Measurements from ENCODE around the gene ZNF346. TPM values are rescaled to one million over a fixed set of nuclear protein-coding genes. Genes with fewer than 3 reads are reported as not detected.

The ZNF346 gene
- total and polyA plus RNA-seq, 3 experiments from 2014 or later, result 16.8 to 22.0 (median 19.5) TPM

DNA sequence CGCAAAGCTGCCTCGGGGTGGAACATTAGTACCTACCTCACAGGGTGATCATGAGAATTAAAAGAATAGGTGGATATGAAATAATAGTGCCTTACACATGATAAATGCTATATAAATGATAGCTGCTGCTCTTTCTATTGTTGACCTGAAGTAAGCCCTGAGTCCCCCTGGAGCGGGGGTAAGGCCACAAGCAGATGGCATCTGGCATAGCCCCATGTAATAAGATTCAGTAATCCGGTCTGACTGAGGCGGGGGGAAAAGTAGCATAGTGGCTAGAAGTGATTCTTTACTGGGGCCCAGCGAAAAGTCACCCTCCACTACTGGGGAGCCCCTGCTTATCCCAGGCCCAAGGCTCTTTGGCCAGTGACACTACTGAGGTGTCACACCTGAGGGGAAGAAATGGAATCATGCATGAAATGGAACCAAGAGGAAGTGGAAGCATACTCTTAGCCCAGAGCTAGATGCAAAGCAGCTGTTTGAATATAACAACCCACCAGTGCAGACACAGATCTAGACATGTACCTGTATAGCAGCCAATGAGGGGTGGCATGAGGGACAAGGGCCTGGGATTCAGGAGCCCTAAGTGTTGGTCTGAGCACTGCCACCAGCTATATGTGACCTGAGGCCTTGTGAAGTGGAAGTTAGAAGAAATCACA is 48.2 kb downstream of the ZNF346 start:
- no peak overlapping the region for H3K4me3 ChIP-seq (ENCODE audit: low read length)
- Mint-ChIP-seq H3K4me1 (peaks cover 3 to 5% (median 5%) of the 10 kb centered on the region in 3 donors), H3K27me3 (no peaks in the 10 kb centered on the region), H3K9me3 (no peaks in the 10 kb centered on the region), H3K27ac (peak overlapping the region in 3 of 8 donors; percentile 25 to 65 (median 56)), H3K4me3 (no peak overlapping the region), H3K36me3 (peaks cover 0 to 25% (median 12%) of the 10 kb centered on the region in 3 donors)
- no peaks in the 10 kb centered on the region for H3K9me3 ChIP-seq (ENCODE audit: low read length)
- no peaks in the 10 kb centered on the region for H3K27me3 ChIP-seq (ENCODE audit: insufficient read depth, low read length, poor library complexity, severe bottlenecking)
- no peak overlapping the region for H3K27ac ChIP-seq (ENCODE audit: low read depth, low read length)
- H3K36me3 ChIP-seq (ENCODE audit: insufficient read depth, low read length), result no peaks in the 10 kb centered on the region
- no peaks in the 10 kb centered on the region for H3K4me1 ChIP-seq (ENCODE audit: insufficient read depth, low read length)
- CTCF ChIA-PET, result interaction anchor here (0.5 to 5.0 kb wide), 6 partner anchors 9 to 84 kb away, joined by 3 to 31 read pairs (median 7); partner anchors contain the start of gene FGFR4
- POLR2A ChIA-PET, result no interaction called here
- DNase-seq, result no peak

DNA sequence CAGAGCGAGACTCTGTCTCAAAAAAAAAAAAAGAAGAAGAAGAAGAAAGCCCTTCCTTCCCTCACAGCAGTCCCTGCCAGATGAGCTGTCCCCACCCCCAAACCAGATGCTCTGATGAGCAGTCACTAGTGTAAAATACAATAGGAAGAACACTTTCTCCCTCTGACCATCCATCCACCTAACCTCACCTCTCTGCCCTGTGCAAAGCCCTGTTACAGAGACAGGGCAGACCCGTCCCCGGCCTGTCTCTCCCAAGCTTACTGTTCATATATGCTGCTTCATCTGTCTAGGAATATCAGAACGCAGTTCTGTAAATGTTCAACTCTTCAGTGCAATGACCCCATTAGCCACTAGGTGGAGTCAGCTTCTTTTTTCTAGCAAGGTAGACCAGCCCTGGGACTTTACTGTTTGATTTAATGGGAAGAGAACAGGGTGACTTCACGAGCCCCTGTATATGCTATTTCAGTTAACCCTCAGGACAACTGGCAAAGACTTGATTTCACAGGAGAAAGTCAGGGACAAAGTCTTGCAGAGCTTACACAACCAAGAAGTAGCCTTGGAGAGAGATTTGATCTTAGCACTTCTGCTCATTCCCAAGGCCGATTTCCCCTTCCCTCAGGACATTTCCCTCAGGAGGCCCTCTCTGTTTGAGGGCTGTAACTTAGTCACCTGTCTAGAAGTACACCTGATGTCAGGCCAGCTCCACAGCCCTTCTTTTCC is 49.3 kb downstream of the ZNF346 start:
- Histone ChIP-seq H3K36me3 (ENCODE audit: insufficient read depth, low read length) (no peaks in the 10 kb centered on the region), H3K4me3 (ENCODE audit: low read length) (no peak overlapping the region), H3K27me3 (ENCODE audit: insufficient read depth, low read length, poor library complexity, severe bottlenecking) (no peaks in the 10 kb centered on the region), H3K9me3 (ENCODE audit: low read length) (no peaks in the 10 kb centered on the region), H3K27ac (ENCODE audit: low read depth, low read length) (no peak overlapping the region), H3K4me1 (ENCODE audit: insufficient read depth, low read length) (no peaks in the 10 kb centered on the region)
- DNase-seq, result peak; percentile 31 to 60 (median 52)
- no peaks in the 10 kb centered on the region for H3K27me3 Mint-ChIP-seq
- peak overlapping the region in 1 of 8 donors; percentile 62 for H3K27ac Mint-ChIP-seq
- peaks cover 0 to 17% (median 11%) of the 10 kb centered on the region in 3 donors for H3K36me3 Mint-ChIP-seq
- peaks cover 3 to 5% (median 5%) of the 10 kb centered on the region in 3 donors for H3K4me1 Mint-ChIP-seq
- ChIA-PET POLR2A (interaction anchor here (0.6 kb wide), 1 partner anchor 40 kb away, joined by 21 read pairs; no protein-coding TSS in a partner anchor), CTCF (interaction anchor here (0.7 to 5.0 kb wide), 13 partner anchors 8 to 90 kb away, joined by 3 to 31 read pairs (median 5); partner anchors contain the start of gene FGFR4)
- H3K4me3 Mint-ChIP-seq, result peak overlapping the region in 1 of 7 donors; percentile 11
- no peaks in the 10 kb centered on the region for H3K9me3 Mint-ChIP-seq

GRCh38 chr5:177077335-177077734 is 54.8 kb downstream of the ZNF346 start:
- peaks cover 0 to 7% (median 6%) of the 10 kb centered on the region in 3 donors for H3K36me3 Mint-ChIP-seq
- no peaks in the 10 kb centered on the region for H3K4me1 ChIP-seq (ENCODE audit: insufficient read depth, low read length)
- CTCF ChIA-PET, result interaction anchor here (1.4 kb wide), 1 partner anchor 10 kb away, joined by 3 read pairs; the partner anchor contains the start of gene FGFR4
- no peaks in the 10 kb centered on the region for H3K9me3 ChIP-seq (ENCODE audit: low read length)
- no peak for DNase-seq
- no peaks in the 10 kb centered on the region for H3K27me3 ChIP-seq (ENCODE audit: insufficient read depth, low read length, poor library complexity, severe bottlenecking)
- H3K4me3 Mint-ChIP-seq, result no peak overlapping the region
- no peak overlapping the region for H3K27ac ChIP-seq (ENCODE audit: low read depth, low read length)
- no peak overlapping the region for H3K27ac Mint-ChIP-seq
- no peak overlapping the region for H3K4me3 ChIP-seq (ENCODE audit: low read length)
- no peaks in the 10 kb centered on the region for H3K4me1 Mint-ChIP-seq
- H3K36me3 ChIP-seq (ENCODE audit: insufficient read depth, low read length), result no peaks in the 10 kb centered on the region
- H3K9me3 Mint-ChIP-seq, result no peaks in the 10 kb centered on the region
- POLR2A ChIA-PET, result no interaction called here
- no peaks in the 10 kb centered on the region for H3K27me3 Mint-ChIP-seq

DNA sequence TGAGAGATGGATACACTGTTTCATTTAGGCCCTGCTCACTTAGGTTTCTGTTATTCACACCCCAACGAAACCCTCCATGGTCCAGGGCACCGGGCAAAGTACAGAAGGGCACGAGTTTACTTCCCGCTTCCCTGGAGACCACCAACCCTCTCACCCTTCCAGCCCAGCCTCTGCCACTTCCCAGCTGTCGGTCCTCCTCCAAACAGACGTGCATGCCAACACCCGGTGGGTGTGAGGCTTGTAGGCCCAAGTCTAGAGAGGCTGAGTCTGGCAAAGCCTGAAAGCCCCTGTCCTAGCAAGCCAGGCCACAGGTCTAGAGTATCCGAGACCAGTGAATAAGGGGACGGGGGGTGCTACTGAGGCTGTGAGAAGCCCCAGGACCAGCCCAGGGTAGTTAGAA is 57.1 kb downstream of the ZNF346 start:
- no peak for DNase-seq
- no peaks in the 10 kb centered on the region for H3K36me3 ChIP-seq (ENCODE audit: insufficient read depth, low read length)
- Mint-ChIP-seq H3K27me3 (peaks cover 3 to 6% of the 10 kb centered on the region in 2 donors), H3K36me3 (peaks cover 0 to 3% (median 1%) of the 10 kb centered on the region in 3 donors), H3K27ac (peak overlapping the region in 1 of 8 donors; percentile 15), H3K4me1 (no peaks in the 10 kb centered on the region), H3K9me3 (no peaks in the 10 kb centered on the region), H3K4me3 (no peak overlapping the region)
- no peak overlapping the region for H3K4me3 ChIP-seq (ENCODE audit: low read length)
- H3K4me1 ChIP-seq (ENCODE audit: insufficient read depth, low read length), result no peaks in the 10 kb centered on the region
- POLR2A ChIA-PET, result no interaction called here
- no peaks in the 10 kb centered on the region for H3K9me3 ChIP-seq (ENCODE audit: low read length)
- CTCF ChIA-PET, result interaction anchor here (1.2 kb wide), 1 partner anchor 9 kb away, joined by 4 read pairs; no protein-coding TSS in a partner anchor
- no peaks in the 10 kb centered on the region for H3K27me3 ChIP-seq (ENCODE audit: insufficient read depth, low read length, poor library complexity, severe bottlenecking)
- no peak overlapping the region for H3K27ac ChIP-seq (ENCODE audit: low read depth, low read length)

GRCh38 chr5:177080265-177080664 is 57.8 kb downstream of the ZNF346 start:
- H3K9me3 ChIP-seq (ENCODE audit: low read length), result no peaks in the 10 kb centered on the region
- H3K4me3 ChIP-seq (ENCODE audit: low read length), result no peak overlapping the region
- no peak overlapping the region for H3K27ac ChIP-seq (ENCODE audit: low read depth, low read length)
- CTCF ChIA-PET, result interaction anchor here (0.8 to 1.2 kb wide), 2 partner anchors 8 to 9 kb away, joined by 3 to 4 read pairs; no protein-coding TSS in a partner anchor
- H3K4me3 Mint-ChIP-seq, result no peak overlapping the region
- no peaks in the 10 kb centered on the region for H3K4me1 Mint-ChIP-seq
- POLR2A ChIA-PET, result no interaction called here
- H3K4me1 ChIP-seq (ENCODE audit: insufficient read depth, low read length), result no peaks in the 10 kb centered on the region
- peaks cover 3 to 9% of the 10 kb centered on the region in 2 donors for H3K27me3 Mint-ChIP-seq
- H3K9me3 Mint-ChIP-seq, result no peaks in the 10 kb centered on the region
- H3K27me3 ChIP-seq (ENCODE audit: insufficient read depth, low read length, poor library complexity, severe bottlenecking), result no peaks in the 10 kb centered on the region
- no peak for DNase-seq
- H3K36me3 ChIP-seq (ENCODE audit: insufficient read depth, low read length), result no peaks in the 10 kb centered on the region
- H3K36me3 Mint-ChIP-seq, result peaks cover 0 to 3% (median 1%) of the 10 kb centered on the region in 3 donors
- no peak overlapping the region for H3K27ac Mint-ChIP-seq

- ChIA-PET CTCF (no interaction called here), POLR2A (no interaction called here)
- Histone ChIP-seq H3K27ac (ENCODE audit: low read depth, low read length) (no peak overlapping the region), H3K9me3 (ENCODE audit: low read length) (no peaks in the 10 kb centered on the region), H3K4me1 (ENCODE audit: insufficient read depth, low read length) (no peaks in the 10 kb centered on the region), H3K4me3 (ENCODE audit: low read length) (no peak overlapping the region), H3K36me3 (ENCODE audit: insufficient read depth, low read length) (no peaks in the 10 kb centered on the region), H3K27me3 (ENCODE audit: insufficient read depth, low read length, poor library complexity, severe bottlenecking) (no peaks in the 10 kb centered on the region)
- DNase-seq, result no peak
- no peak overlapping the region for H3K27ac Mint-ChIP-seq
- peaks cover 5 to 7% (median 6%) of the 10 kb centered on the region in 3 donors for H3K4me1 Mint-ChIP-seq
- no peaks in the 10 kb centered on the region for H3K36me3 Mint-ChIP-seq
- no peak overlapping the region for H3K4me3 Mint-ChIP-seq
- no peaks in the 10 kb centered on the region for H3K9me3 Mint-ChIP-seq
- H3K27me3 Mint-ChIP-seq, result peaks cover 3 to 9% of the 10 kb centered on the region in 2 donors
Measured at GRCh38 chr5:177081859-177082258, 59.4 kb downstream of the ZNF346 start.

DNA sequence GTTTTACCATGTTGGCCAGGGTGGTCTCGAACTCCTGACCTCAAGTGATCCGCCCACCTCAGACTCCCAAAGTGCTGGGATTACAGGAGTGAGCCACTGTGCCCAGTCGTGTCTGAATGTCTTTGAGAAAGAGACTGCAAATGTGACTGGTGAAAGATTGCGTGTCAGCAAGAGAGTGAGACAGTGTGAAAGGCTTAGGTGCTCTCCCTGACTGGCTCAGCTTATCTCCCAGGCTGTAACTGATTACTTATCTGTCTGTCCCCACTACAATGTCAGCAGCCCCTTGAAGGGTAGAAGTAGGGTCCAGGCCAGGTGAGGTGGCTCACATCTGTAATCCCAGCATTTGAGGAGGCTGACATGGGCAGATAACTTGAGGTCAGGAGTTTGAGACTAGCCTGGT is 60.9 kb downstream of the ZNF346 start:
- CTCF ChIA-PET, result interaction anchor here (0.8 to 4.4 kb wide), 2 partner anchors 9 to 12 kb away, joined by 3 to 26 read pairs; no protein-coding TSS in a partner anchor
- Mint-ChIP-seq H3K4me1 (peaks cover 9 to 13% (median 11%) of the 10 kb centered on the region in 3 donors), H3K27me3 (peaks cover 3 to 13% of the 10 kb centered on the region in 2 donors), H3K4me3 (no peak overlapping the region), H3K36me3 (no peaks in the 10 kb centered on the region), H3K27ac (no peak overlapping the region), H3K9me3 (no peaks in the 10 kb centered on the region)
- H3K9me3 ChIP-seq (ENCODE audit: low read length), result no peaks in the 10 kb centered on the region
- no peak overlapping the region for H3K4me3 ChIP-seq (ENCODE audit: low read length)
- no peak overlapping the region for H3K27ac ChIP-seq (ENCODE audit: low read depth, low read length)
- peaks cover 8% of the 10 kb centered on the region for H3K4me1 ChIP-seq (ENCODE audit: insufficient read depth, low read length)
- H3K27me3 ChIP-seq (ENCODE audit: insufficient read depth, low read length, poor library complexity, severe bottlenecking), result no peaks in the 10 kb centered on the region
- no peaks in the 10 kb centered on the region for H3K36me3 ChIP-seq (ENCODE audit: insufficient read depth, low read length)
- POLR2A ChIA-PET, result no interaction called here
- no peak for DNase-seq

- ChIA-PET CTCF (interaction anchor here (4.4 kb wide), 1 partner anchor 13 kb away, joined by 26 read pairs; no protein-coding TSS in a partner anchor), POLR2A (no interaction called here)
- no peak for DNase-seq
- no peaks in the 10 kb centered on the region for H3K36me3 ChIP-seq (ENCODE audit: insufficient read depth, low read length)
- peaks cover 3 to 13% of the 10 kb centered on the region in 2 donors for H3K27me3 Mint-ChIP-seq
- peak overlapping the region in 1 of 7 donors; percentile 68 for H3K4me3 Mint-ChIP-seq
- no peaks in the 10 kb centered on the region for H3K9me3 Mint-ChIP-seq
- no peak overlapping the region for H3K27ac ChIP-seq (ENCODE audit: low read depth, low read length)
- H3K27ac Mint-ChIP-seq, result no peak overlapping the region
- H3K4me1 ChIP-seq (ENCODE audit: insufficient read depth, low read length), result peaks cover 8% of the 10 kb centered on the region
- no peak overlapping the region for H3K4me3 ChIP-seq (ENCODE audit: low read length)
- H3K36me3 Mint-ChIP-seq, result no peaks in the 10 kb centered on the region
- H3K27me3 ChIP-seq (ENCODE audit: insufficient read depth, low read length, poor library complexity, severe bottlenecking), result no peaks in the 10 kb centered on the region
- peaks cover 9 to 13% (median 11%) of the 10 kb centered on the region in 3 donors for H3K4me1 Mint-ChIP-seq
- no peaks in the 10 kb centered on the region for H3K9me3 ChIP-seq (ENCODE audit: low read length)
Measured at GRCh38 chr5:177084175-177084574, 61.7 kb downstream of the ZNF346 start.

All from CD8-positive, alpha-beta memory T cell (primary cell).